Cardiac fibroblast (primary cell): ENCODE data around the gene NT5C1A.

Source experiments
- DNase-seq, 2 donors: peaks; one replicate each; pipeline versions ENCODE4 v3.0.0 to v3.0.0-alpha.2; 2010; ENCODE audit warnings: low read depth in 2 of 2
- H3K4me3 ChIP-seq, 2 donors: replicated peaks in 1 of 2; 1 replicate in 1 of 2; 2 replicates in 1 of 2; pipeline ENCODE4 v1.5.1; 2011; ENCODE audit warnings: low read depth in 2 of 2, low read length in 2 of 2, mild to moderate bottlenecking in 2 of 2, moderate library complexity in 1 of 2
- TF ChIP-seq, protein P1 (sequence below): IDR thresholded peaks from one replicate; pipeline ENCODE4 v1.5.1; 2011; ENCODE audit warnings: low read depth, mild to moderate bottlenecking, low read length, inconsistent platforms

Gene NT5C1A

DNA sequence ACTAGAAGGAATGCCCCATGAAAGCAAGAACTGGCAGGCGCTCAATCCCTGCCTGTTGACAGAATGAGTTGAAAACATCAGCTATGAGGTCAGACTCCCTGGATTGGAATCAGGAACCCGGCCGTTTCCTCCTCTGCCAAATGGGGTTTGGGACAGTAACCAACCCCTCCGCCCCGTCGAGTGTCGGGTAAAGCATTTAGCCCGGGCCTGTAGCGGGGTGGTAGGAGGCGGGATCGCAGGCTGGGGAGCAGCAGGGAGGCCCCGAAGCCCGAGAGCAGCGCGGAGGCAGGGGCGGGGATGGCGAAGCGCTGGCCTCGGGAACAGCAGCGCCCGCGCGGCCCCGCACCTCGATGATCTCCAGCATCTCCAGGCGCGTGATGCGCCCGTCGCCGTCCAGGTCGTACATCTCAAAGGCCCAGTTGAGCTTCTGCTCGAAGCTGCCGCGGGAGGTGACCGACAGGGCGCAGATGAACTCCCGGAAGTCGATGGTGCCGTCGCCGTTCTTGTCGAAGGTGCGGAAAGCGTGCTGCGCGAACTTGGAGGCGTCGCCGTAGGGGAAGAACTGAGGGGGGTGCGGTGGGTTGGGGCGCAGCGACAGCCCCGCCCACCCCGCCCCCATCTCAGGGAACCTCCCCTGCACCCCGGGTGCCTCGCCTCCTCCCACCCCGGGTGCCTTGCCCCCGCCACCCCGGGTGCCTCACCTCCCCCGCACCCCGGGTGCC lies 11.8 kb upstream of the NT5C1A start:
- no peak overlapping the region for H3K4me3 ChIP-seq
- DNase-seq, result peak in 1 of 2 donors; percentile 48
- TF ChIP-seq, protein P1, sequence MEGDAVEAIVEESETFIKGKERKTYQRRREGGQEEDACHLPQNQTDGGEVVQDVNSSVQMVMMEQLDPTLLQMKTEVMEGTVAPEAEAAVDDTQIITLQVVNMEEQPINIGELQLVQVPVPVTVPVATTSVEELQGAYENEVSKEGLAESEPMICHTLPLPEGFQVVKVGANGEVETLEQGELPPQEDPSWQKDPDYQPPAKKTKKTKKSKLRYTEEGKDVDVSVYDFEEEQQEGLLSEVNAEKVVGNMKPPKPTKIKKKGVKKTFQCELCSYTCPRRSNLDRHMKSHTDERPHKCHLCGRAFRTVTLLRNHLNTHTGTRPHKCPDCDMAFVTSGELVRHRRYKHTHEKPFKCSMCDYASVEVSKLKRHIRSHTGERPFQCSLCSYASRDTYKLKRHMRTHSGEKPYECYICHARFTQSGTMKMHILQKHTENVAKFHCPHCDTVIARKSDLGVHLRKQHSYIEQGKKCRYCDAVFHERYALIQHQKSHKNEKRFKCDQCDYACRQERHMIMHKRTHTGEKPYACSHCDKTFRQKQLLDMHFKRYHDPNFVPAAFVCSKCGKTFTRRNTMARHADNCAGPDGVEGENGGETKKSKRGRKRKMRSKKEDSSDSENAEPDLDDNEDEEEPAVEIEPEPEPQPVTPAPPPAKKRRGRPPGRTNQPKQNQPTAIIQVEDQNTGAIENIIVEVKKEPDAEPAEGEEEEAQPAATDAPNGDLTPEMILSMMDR, result no peak

DNA sequence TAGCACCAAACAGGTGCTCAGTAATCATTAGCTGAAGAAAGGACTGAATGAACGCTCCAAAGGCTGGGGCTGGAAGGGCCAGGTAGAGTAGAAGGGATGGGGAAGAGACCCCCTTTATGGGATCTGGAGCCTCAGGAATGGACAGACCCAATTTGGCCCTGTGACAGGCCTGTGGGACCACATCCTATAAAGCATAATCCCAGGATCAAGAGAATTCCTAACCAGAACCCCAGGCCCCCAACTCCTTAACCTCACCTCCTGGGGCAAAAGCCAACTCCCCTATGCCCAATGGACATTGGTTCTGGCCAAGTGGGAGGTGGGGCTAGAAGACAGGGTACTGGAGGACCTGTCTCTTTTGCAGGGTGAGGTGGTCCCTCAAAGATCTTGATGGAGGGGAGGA lies 10.1 kb upstream of the NT5C1A start:
- TF ChIP-seq, protein P1, result no peak
- H3K4me3 ChIP-seq, result no peak overlapping the region
- DNase-seq, result no peak

DNA sequence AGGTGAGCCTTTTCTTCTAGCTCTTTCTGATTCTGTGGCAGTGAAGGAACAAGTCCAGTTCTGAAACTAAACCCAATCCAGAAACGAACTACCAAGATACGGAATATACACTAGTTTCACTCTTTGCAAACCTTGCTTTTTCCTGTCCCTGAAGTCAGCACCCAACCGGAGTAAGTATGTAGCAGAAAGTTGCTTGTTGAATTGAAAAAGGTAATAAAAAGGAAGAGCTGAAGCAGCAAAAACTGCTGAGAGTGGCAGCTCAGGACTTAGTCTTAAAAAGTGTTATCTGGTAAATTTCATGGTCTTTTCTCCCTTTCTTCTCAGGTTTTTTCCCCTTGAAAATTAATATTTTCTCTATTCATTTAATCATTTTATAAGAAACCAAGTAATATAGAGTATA lies 9.4 kb upstream of the NT5C1A start:
- no peak for DNase-seq
- no peak overlapping the region for H3K4me3 ChIP-seq
- TF ChIP-seq, protein P1, result no peak

DNA sequence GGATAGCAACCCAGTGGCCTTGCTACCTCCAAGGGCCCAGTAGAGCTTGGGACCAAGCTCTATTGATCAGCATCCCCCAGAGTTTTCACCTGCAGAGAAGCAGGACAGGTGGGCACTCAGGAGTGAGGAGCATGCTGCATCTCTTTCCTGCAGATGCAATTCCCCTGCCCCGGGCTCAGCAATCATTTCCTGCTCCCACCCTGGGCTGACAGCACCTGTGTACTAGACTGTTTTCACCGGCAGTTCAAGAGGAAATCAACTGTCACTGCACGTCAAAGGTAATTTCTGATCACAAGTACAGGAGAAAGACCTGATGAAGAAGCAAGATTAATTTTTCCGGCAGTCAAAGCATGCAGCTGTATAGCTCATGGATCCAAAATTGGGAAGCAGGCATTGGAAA lies 8.8 kb upstream of the NT5C1A start:
- TF ChIP-seq, protein P1, result no peak
- H3K4me3 ChIP-seq, result no peak overlapping the region
- DNase-seq, result no peak

DNA sequence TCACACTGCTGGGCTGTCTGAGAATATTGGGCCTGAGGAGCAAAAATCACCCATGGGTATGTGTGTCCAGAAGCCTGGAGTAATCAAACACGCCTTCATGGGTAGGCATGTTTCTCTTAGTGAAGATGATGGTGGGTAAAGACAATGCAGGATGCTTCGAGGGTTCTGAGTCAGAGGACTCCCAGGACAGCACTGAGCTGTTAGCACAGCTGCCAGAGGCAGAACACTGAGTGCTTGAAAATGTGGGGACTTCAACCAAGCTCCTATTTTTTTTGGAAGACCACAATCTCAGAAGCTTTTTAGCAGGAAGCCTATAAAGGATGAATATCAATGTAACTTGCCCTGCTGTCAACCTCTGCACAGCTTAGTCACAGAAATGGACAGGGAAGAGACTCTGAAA lies 7.9 kb upstream of the NT5C1A start:
- TF ChIP-seq, protein P1, result no peak
- DNase-seq, result peak in 1 of 2 donors; percentile 57
- H3K4me3 ChIP-seq, result no peak overlapping the region

DNA sequence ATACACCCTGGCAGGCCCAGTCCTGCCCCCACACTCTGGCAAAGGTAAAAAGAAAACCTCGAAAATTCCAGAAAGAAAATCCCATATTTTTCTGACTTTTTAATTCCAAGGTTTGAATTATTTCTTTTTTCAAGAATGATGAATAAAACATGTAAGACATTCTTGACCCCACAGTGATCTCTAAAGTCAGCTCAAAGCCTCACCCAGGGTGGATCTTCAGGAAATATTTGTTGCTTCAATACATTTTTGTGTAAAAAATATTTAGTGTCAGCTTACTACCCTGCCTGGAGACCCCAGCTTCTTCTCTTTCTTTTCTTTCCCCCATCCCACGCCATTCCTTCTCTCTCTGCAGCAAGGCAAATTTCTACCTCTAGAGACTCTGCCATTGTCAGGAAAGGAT lies 7.0 kb upstream of the NT5C1A start:
- no peak for DNase-seq
- TF ChIP-seq, protein P1, result no peak
- no peak overlapping the region for H3K4me3 ChIP-seq

DNA sequence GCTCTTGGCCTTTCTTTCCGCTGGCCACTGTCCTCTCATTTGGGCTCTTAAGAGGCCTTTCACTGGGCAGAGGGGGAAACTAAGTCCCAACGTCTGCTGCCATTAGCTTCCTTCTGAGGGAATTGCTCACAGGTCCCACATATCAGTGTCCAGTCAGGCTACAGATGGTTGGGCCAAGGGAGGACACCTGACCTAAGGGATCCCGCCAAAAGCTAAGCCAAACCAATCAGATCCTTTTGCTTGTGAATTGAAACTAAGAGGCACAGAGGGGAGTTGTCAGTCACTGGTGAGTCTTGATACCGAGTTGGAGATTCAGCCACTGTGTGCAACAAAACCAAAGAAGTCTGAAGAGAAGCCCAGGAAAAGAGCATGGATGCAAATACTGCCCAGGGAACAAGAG lies 5.7 kb upstream of the NT5C1A start:
- DNase-seq, result no peak
- TF ChIP-seq, protein P1, result no peak
- H3K4me3 ChIP-seq, result no peak overlapping the region
